Sigmoid colon (tissue), 7 donors: Measurements from ENCODE around the gene CISD3. TPM values are rescaled to one million over a fixed set of nuclear protein-coding genes. Genes with fewer than 3 reads are reported as not detected.
A peak's percentile ranks its signal among the peaks of the same experiment; 100 is the strongest.
"Not testable (repeated sequence)": the region's sequence is repeated elsewhere in the genome, so short reads cannot be mapped to it uniquely, and the experiment has no call there.

Experiments
- DNase-seq: peaks from one replicate; pipeline ENCODE4 v3.0.0-alpha.2; 2019
- H3K27ac ChIP-seq, 4 donors: fragments of 200-600 bp; sonication (generic); one replicate each; pipeline ENCODE4 v1.5.1; 2016 to 2019; ENCODE audit warnings: mild to moderate bottlenecking in 1 of 4
- H3K27me3 ChIP-seq, 3 donors: fragments of 200-600 bp; sonication (generic); one replicate each; pipeline ENCODE4 v1.5.1; 2019; ENCODE audit warnings: mild to moderate bottlenecking in 1 of 3
- H3K36me3 ChIP-seq, 4 donors: fragments of 200-600 bp; sonication (generic); one replicate each; pipeline ENCODE4 v1.5.1; 2016 to 2019
- H3K4me1 ChIP-seq, 4 donors: fragments of 200-600 bp; sonication (generic); one replicate each; pipeline ENCODE4 v1.5.1; 2017 to 2019
- H3K4me3 ChIP-seq, 4 donors: fragments of 200-600 bp; sonication (generic); one replicate each; pipeline ENCODE4 v1.5.1; 2017 to 2019; ENCODE audit warnings: mild to moderate bottlenecking in 2 of 4, moderate library complexity in 1 of 4
- H3K9me3 ChIP-seq, 4 donors: fragments of 200-600 bp in 3 of 4; sonication (generic) in 3 of 4; one replicate each; pipeline versions ENCODE4 v1.5.1 to v1.6.1; 2013 to 2019
- CTCF ChIP-seq, 4 experiments: fragments of 450-650 bp in 3 of 4; fragments of 200-600 bp in 1 of 4; IDR thresholded peaks; one replicate each; pipeline ENCODE4 v1.5.1; 2016 to 2019; ENCODE audit warnings: antibody characterized with exemption in 4 of 4, mild to moderate bottlenecking in 3 of 4, moderate library complexity in 2 of 4
- EP300 ChIP-seq, 4 donors: sonication (generic); formaldehyde crosslinking; IDR thresholded peaks; one replicate each; pipeline ENCODE4 v1.6.1; 2017; ENCODE audit warnings: antibody characterized with exemption in 4 of 4
- POLR2A ChIP-seq, 2 donors: fragments of 450-650 bp; IDR thresholded peaks; one replicate each; pipeline ENCODE4 v1.6.1; 2016; ENCODE audit warnings: antibody characterized with exemption in 2 of 2, mild to moderate bottlenecking in 2 of 2, moderate library complexity in 2 of 2
- POLR2AphosphoS5 ChIP-seq, 4 donors: sonication (generic); formaldehyde crosslinking; IDR thresholded peaks; one replicate each; pipeline ENCODE4 v1.6.1; 2017; ENCODE audit warnings: antibody characterized with exemption in 4 of 4
- WGBS, 2 donors: extraction: QIAGEN DNeasy Blood & Tissue Kit; methylation state at CpG; one replicate each; pipeline ENCODE4 v1.1.7; 2013; 5-methylcytosine and 5-hydroxymethylcytosine counted together
- intact Hi-C: fragments of 100-400 bp; cut with DNase I; formaldehyde crosslinking; loops from one replicate; pipeline ENCODE4 v1.15.1; 2023
- polyA plus RNA-seq, 3 donors: library from polyadenylated mRNA; stranded (reverse); fragments of 200-250 nt; gene quantifications; one replicate each; pipeline ENCODE4 v1.2.3, GENCODE V29; 2013
- total RNA-seq, 4 donors: library from RNA; depleted of rRNA; stranded (reverse); fragments of >200 nt; gene quantifications; one replicate each; pipeline ENCODE4 v1.1.0, GENCODE V29; 2016
- donor health status: healthy with polysubstance abuse.
- donor health status: Bipolar disorder and iron deficiency.
- donor health status: healthy.

The CISD3 gene
- total and polyA plus RNA-seq, 7 donors = 9.2 to 115 (median 19.3) TPM

DNA sequence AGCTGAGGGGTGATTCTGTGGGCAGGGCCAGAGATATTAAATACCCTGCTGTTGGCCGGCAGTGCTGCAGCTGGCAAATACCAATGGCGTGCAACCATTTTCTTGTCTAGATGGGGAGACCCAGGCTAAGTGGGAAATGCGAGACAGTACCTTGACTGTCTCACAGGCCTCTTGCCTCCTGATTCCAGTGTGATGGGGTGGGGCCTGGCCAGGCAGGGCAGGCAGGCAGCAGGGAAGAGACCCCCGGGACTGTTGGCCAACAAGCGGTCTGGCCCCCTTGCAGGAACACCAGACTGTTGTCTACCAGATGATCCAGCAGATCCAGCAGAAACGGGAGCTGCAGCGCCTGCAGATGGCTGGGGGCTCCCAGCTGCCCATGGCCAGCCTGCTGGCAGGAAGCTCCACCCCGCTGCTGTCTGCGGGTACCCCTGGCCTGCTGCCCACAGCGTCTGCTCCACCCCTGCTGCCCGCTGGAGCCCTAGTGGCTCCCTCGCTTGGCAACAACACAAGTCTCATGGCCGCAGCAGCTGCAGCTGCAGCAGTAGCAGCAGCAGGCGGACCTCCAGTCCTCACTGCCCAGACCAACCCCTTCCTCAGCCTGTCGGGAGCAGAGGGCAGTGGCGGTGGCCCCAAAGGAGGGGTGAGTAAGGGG is 5.7 kb upstream of the CISD3 start:
- no peaks in the 10 kb centered on the region for H3K27me3 ChIP-seq
- H3K4me1 ChIP-seq = peaks cover 0 to 19% (median 17%) of the 10 kb centered on the region in 4 donors
- H3K27ac ChIP-seq = peak overlapping the region in 3 of 4 donors; percentile 42 to 61 (median 54)
- DNase-seq = peak; percentile 91
- WGBS, 2 donors = 21 to 63% methylated on average over 16 of the region's 16 CpGs
- H3K4me3 ChIP-seq = no peak overlapping the region
- TF ChIP-seq POLR2A (IDR thresholded peaks at IDR 0.05) (no peak), EP300 (IDR thresholded peaks at IDR 0.05) (no peak), CTCF (IDR thresholded peaks at IDR 0.05) (no peak), POLR2AphosphoS5 (IDR thresholded peaks at IDR 0.05) (peak in 1 of 4 donors; percentile 29)
- no peaks in the 10 kb centered on the region for H3K9me3 ChIP-seq
- intact Hi-C loops = no loop called here
- H3K36me3 ChIP-seq = peaks cover 14 to 45% (median 21%) of the 10 kb centered on the region in 4 donors

DNA sequence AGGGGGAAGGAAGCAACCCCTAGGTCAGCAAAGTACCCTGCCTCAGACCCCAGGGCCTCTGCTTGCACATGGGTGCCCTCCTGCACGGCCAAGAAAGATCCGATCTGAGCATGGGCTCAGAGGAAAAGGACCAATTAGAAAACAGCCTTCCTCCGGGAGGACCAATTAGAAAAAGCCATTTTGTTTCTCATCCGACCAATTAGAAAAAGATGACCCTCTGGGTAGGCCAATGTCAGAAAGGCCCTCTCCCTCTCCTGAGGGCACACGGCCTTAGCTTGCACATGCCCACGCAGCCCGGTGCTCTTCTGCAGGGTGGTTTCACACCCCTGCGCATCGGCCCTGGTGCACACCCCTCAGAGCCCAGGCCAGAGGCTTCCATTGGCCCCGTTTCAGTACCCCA is 5.1 kb upstream of the CISD3 start:
- no peak overlapping the region for H3K4me3 ChIP-seq
- peaks cover 0 to 23% (median 21%) of the 10 kb centered on the region in 4 donors for H3K4me1 ChIP-seq
- WGBS, 2 donors = 66 to 82% methylated on average over 10 of the region's 10 CpGs
- no peak for TF ChIP-seq CTCF (IDR thresholded peaks at IDR 0.05)
- TF ChIP-seq POLR2A (IDR thresholded peaks at IDR 0.05) = no peak
- no peak for TF ChIP-seq EP300 (IDR thresholded peaks at IDR 0.05)
- TF ChIP-seq POLR2AphosphoS5 (IDR thresholded peaks at IDR 0.05) = no peak
- peak overlapping the region in 3 of 4 donors; percentile 28 to 61 (median 54) for H3K27ac ChIP-seq
- peaks cover 14 to 38% (median 21%) of the 10 kb centered on the region in 4 donors for H3K36me3 ChIP-seq
- no peaks in the 10 kb centered on the region for H3K27me3 ChIP-seq
- intact Hi-C loops = no loop called here
- no peak for DNase-seq
- no peaks in the 10 kb centered on the region for H3K9me3 ChIP-seq

- H3K4me3 ChIP-seq, H3K27me3 ChIP-seq, H3K27ac ChIP-seq, DNase-seq, intact Hi-C loops, H3K9me3 ChIP-seq: not testable (repeated sequence)
- Histone ChIP-seq H3K4me1 (peaks cover 2 to 31% (median 27%) of the 10 kb centered on the region in 4 donors), H3K36me3 (peaks cover 7 to 28% (median 13%) of the 10 kb centered on the region in 4 donors)
- WGBS, 2 donors = 14 to 66% methylated on average over 8 of the region's 8 CpGs
These were observed 4.0 kb upstream of the CISD3 start for GRCh38 chr17:38726145-38726544.

GRCh38 chr17:38727736-38728135 is 2.4 kb upstream of the CISD3 start:
- Histone ChIP-seq H3K27ac (no peak overlapping the region), H3K27me3 (no peaks in the 10 kb centered on the region), H3K4me1 (peaks cover 2 to 46% (median 43%) of the 10 kb centered on the region in 4 donors), H3K36me3 (peaks cover 0 to 12% (median 0%) of the 10 kb centered on the region in 4 donors), H3K9me3 (no peaks in the 10 kb centered on the region), H3K4me3 (no peak overlapping the region)
- DNase-seq = no peak
- TF ChIP-seq POLR2A (IDR thresholded peaks at IDR 0.05) (no peak), CTCF (IDR thresholded peaks at IDR 0.05) (no peak), POLR2AphosphoS5 (IDR thresholded peaks at IDR 0.05) (no peak), EP300 (IDR thresholded peaks at IDR 0.05) (no peak)
- intact Hi-C loops = loop anchor here (2.0 kb wide), 1 partner anchor 21 kb away; no protein-coding TSS in a partner anchor
- whole genome bisulfite sequencing, 2 donors = 75 to 85% methylated on average over 5 of the region's 5 CpGs

DNA sequence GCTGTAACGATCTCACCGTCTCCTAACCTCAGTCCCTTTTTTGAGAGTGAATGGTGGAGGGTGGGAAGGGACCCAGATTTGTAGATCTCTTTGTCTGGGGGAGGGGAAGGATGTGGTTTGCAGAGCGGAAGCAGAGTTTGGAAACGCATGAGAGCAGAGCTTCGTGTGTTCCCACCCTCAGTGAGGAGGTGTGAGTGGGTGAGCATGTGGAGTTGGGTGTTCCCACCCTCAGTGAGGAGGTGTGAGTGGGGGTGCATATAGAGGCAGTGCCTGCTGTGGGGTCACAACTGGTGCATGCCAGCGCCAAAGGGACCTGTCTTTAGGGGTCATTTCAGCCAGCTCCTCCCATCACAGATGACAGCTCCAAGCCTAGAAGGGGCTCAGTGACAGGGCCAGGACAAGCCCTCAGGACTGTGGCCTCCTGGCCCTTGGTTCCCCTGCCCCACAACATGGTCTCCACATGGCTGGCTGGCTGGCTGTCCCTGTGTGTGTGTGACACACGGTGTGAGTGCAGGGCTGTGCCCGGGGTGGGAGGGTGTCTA is 1.8 kb upstream of the CISD3 start:
- intact Hi-C loops = loop anchor here (2.0 kb wide), 1 partner anchor 22 kb away; no protein-coding TSS in a partner anchor
- H3K4me1 ChIP-seq = peaks cover 2 to 46% (median 45%) of the 10 kb centered on the region in 4 donors
- no peaks in the 10 kb centered on the region for H3K27me3 ChIP-seq
- DNase-seq = no peak
- TF ChIP-seq CTCF (IDR thresholded peaks at IDR 0.05) = no peak
- TF ChIP-seq POLR2A (IDR thresholded peaks at IDR 0.05) = no peak
- no peak for TF ChIP-seq POLR2AphosphoS5 (IDR thresholded peaks at IDR 0.05)
- TF ChIP-seq EP300 (IDR thresholded peaks at IDR 0.05) = no peak
- H3K27ac ChIP-seq = peak overlapping the region in 1 of 4 donors; percentile 87
- no peak overlapping the region for H3K4me3 ChIP-seq
- peaks cover 0 to 11% (median 0%) of the 10 kb centered on the region in 4 donors for H3K36me3 ChIP-seq
- WGBS, 2 donors = 59 to 76% methylated on average over 8 of the region's 8 CpGs
- no peaks in the 10 kb centered on the region for H3K9me3 ChIP-seq
